NCI-H146 treated with DMSO at 0.1 percent for 48 hours (cell line): Measurements from ENCODE around the gene IL6.
"Not testable (repeated sequence)": the region's sequence is repeated elsewhere in the genome, so short reads cannot be mapped to it uniquely, and the experiment has no call there.

Source experiments
- DNase-seq: peaks from one replicate; lab custom pipeline; 2025; ENCODE audit not compliant: unreplicated experiment; lab: John Stamatoyannopoulos, UW

Gene IL6

GRCh38 chr7:22703978-22704610 is 22.9 kb upstream of the IL6 start:
- DNase-seq: not testable (repeated sequence)

GRCh38 chr7:22704722-22705121 is 22.3 kb upstream of the IL6 start:
- not testable (repeated sequence) for DNase-seq

- DNase-seq: not testable (repeated sequence)
Measured at GRCh38 chr7:22705874-22706273, 21.1 kb upstream of the IL6 start.

- DNase-seq: not testable (repeated sequence)
Measured at GRCh38 chr7:22707026-22707691, 19.8 kb upstream of the IL6 start.

GRCh38 chr7:22708214-22708613 is 18.8 kb upstream of the IL6 start:
- not testable (repeated sequence) for DNase-seq

GRCh38 chr7:22708677-22709061 is 18.3 kb upstream of the IL6 start:
- DNase-seq: not testable (repeated sequence)

GRCh38 chr7:22709062-22709829 is 17.8 kb upstream of the IL6 start:
- DNase-seq: not testable (repeated sequence)

GRCh38 chr7:22709857-22710256 is 17.1 kb upstream of the IL6 start:
- no peak for DNase-seq

- DNase-seq: no peak
Measured at GRCh38 chr7:22712999-22713398, 14.0 kb upstream of the IL6 start.

GRCh38 chr7:22713463-22713862 is 13.5 kb upstream of the IL6 start:
- peak; percentile 5 for DNase-seq

- DNase-seq: no peak
Measured at GRCh38 chr7:22715969-22716368, 11.0 kb upstream of the IL6 start.

GRCh38 chr7:22717760-22718159 is 9.2 kb upstream of the IL6 start:
- no peak for DNase-seq

- DNase-seq: no peak
Measured at GRCh38 chr7:22718200-22718711, 8.7 kb upstream of the IL6 start.

GRCh38 chr7:22718911-22719420 is 8.0 kb upstream of the IL6 start:
- DNase-seq: no peak

GRCh38 chr7:22720791-22721786 is 5.9 kb upstream of the IL6 start:
- DNase-seq: no peak

GRCh38 chr7:22722536-22723180 is 4.3 kb upstream of the IL6 start:
- no peak for DNase-seq

GRCh38 chr7:22723181-22723601 is 3.8 kb upstream of the IL6 start:
- DNase-seq: no peak

GRCh38 chr7:22723637-22724036 is 3.4 kb upstream of the IL6 start:
- no peak for DNase-seq

GRCh38 chr7:22724861-22725260 is 2.1 kb upstream of the IL6 start:
- no peak for DNase-seq

- DNase-seq: no peak
Measured at GRCh38 chr7:22725585-22725984, 1.4 kb upstream of the IL6 start.
